RWPE2 (cell line): ENCODE measurements around the gene VPS52.

ENCODE experiments used
- ATAC-seq: fragments of 200-7000 bp; cut with Tn5 transposase; 3 replicates; pipeline ENCODE4 v1.9.1; 2021; ENCODE audit warnings: low read depth
- DNase-seq: peaks from one replicate; pipeline ENCODE4 v3.0.0-alpha.2; 2020; ENCODE audit warnings: low spot score
- H3K27ac ChIP-seq: fragments of 450-650 bp; 2 replicates; pipeline ENCODE4 v1.5.1; 2017; ENCODE audit warnings: mild to moderate bottlenecking; ENCODE audit not compliant: poor library complexity, severe bottlenecking
- H3K27me3 ChIP-seq: fragments of 250-450 bp; sonication (Bioruptor Pico); 2 replicates; pipeline ENCODE4 v1.5.1; 2021; ENCODE audit warnings: mild to moderate bottlenecking, moderate library complexity; ENCODE audit not compliant: insufficient read depth, poor library complexity, severe bottlenecking
- H3K36me3 ChIP-seq: fragments of 250-450 bp; sonication (Bioruptor Pico); 2 replicates; pipeline ENCODE4 v1.5.1; 2020; ENCODE audit warnings: low read depth, mild to moderate bottlenecking, moderate library complexity
- H3K4me1 ChIP-seq: fragments of 250-450 bp; sonication (Bioruptor Pico); 2 replicates; pipeline ENCODE4 v1.5.1; 2021; ENCODE audit warnings: mild to moderate bottlenecking, moderate library complexity; ENCODE audit not compliant: insufficient read depth, poor library complexity, severe bottlenecking
- H3K4me3 ChIP-seq: fragments of 250-450 bp; sonication (Bioruptor Pico); 2 replicates; pipeline ENCODE4 v1.5.1; 2021; ENCODE audit warnings: mild to moderate bottlenecking, moderate library complexity; ENCODE audit not compliant: severe bottlenecking
- H3K9me3 ChIP-seq: fragments of 250-450 bp; sonication (Bioruptor Pico); 2 replicates; pipeline ENCODE4 v1.5.1; 2021; ENCODE audit warnings: mild to moderate bottlenecking, moderate library complexity; ENCODE audit not compliant: severe bottlenecking
- TF ChIP-seq, protein P1 (sequence below): fragments of 450-650 bp; IDR thresholded peaks from one replicate; pipeline ENCODE4 v1.5.1; 2017; ENCODE audit warnings: mild to moderate bottlenecking, moderate library complexity; ENCODE audit not compliant: poor library complexity, severe bottlenecking

VPS52 gene

GRCh38 chr6:33318426-33319073 is 46.9 kb upstream of the VPS52 start:
- Histone ChIP-seq H3K27me3 (no peaks in the 10 kb centered on the region), H3K4me3 (peak overlapping the region; percentile 47), H3K4me1 (peaks cover 31% of the 10 kb centered on the region), H3K9me3 (no peaks in the 10 kb centered on the region), H3K27ac (peak overlapping the region; percentile 82), H3K36me3 (peaks cover 31% of the 10 kb centered on the region)
- TF ChIP-seq, protein P1, sequence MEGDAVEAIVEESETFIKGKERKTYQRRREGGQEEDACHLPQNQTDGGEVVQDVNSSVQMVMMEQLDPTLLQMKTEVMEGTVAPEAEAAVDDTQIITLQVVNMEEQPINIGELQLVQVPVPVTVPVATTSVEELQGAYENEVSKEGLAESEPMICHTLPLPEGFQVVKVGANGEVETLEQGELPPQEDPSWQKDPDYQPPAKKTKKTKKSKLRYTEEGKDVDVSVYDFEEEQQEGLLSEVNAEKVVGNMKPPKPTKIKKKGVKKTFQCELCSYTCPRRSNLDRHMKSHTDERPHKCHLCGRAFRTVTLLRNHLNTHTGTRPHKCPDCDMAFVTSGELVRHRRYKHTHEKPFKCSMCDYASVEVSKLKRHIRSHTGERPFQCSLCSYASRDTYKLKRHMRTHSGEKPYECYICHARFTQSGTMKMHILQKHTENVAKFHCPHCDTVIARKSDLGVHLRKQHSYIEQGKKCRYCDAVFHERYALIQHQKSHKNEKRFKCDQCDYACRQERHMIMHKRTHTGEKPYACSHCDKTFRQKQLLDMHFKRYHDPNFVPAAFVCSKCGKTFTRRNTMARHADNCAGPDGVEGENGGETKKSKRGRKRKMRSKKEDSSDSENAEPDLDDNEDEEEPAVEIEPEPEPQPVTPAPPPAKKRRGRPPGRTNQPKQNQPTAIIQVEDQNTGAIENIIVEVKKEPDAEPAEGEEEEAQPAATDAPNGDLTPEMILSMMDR, result no peak
- DNase-seq (no peak), ATAC-seq (no peak)

DNA sequence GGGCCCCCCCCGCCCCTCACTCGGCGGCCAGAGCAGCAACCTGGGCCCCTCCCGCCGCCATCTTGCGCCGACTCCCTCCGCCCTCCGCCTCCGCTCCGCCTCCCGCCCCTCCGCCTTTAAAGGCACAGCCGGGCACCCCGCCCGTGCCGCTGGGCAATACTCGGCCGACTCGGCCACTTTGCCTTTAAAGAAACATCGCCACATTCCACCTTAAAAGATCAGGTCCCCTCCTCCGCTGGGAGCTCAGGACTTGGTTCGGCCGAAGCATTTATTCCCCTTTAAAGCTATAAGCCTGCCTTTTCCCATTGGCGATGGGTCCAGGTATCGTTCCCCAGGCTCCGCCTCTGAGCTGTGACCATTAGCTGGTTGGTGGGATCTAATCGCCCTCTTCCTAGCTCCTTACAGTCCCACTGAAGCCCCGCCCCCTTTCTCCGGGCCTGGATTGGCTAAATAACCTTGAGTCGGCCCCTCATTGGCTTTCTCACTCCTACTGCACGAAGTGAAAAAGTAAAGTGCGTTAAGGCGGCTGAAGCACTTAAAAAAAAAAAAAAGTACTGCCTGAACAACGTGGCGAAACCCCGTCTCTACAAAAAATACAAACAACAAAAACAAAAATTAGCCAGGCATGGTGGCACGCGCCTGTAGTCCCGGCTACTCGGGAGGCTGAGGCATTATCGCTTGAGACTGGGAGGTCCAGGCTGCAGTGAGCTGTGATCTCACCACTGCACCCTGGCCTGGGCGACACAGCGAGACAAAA is 46.2 kb upstream of the VPS52 start, which contains the start of gene ZBTB22:
ZBTB22 (minus strand) TSS at position 76 of the 757 bp plus-strand sequence. CDS start 828 bp downstream, outside the sequence.
- Histone ChIP-seq H3K27ac (peak within 1 kb of the TSS; percentile 82), H3K4me1 (peaks cover 31% of the 10 kb centered on the region), H3K9me3 (no peaks in the 10 kb centered on the region), H3K36me3 (peaks cover 31% of the 10 kb centered on the region), H3K4me3 (peak within 1 kb of the TSS; percentile 47), H3K27me3 (no peaks in the 10 kb centered on the region)
- ATAC-seq, result peak; percentile 80
- TF ChIP-seq, protein P1, result no peak
- peak; percentile 99 for DNase-seq

- H3K27me3 ChIP-seq, result no peaks in the 10 kb centered on the region
- TF ChIP-seq, protein P1, result no peak
- peaks cover 31% of the 10 kb centered on the region for H3K4me1 ChIP-seq
- no peaks in the 10 kb centered on the region for H3K9me3 ChIP-seq
- ATAC-seq (no peak), DNase-seq (no peak)
- H3K27ac ChIP-seq, result peak overlapping the region; percentile 82
- peak overlapping the region; percentile 11 for H3K4me3 ChIP-seq
- peaks cover 34% of the 10 kb centered on the region for H3K36me3 ChIP-seq
These were observed 45.7 kb upstream of the VPS52 start for GRCh38 chr6:33317419-33317668.

DNA sequence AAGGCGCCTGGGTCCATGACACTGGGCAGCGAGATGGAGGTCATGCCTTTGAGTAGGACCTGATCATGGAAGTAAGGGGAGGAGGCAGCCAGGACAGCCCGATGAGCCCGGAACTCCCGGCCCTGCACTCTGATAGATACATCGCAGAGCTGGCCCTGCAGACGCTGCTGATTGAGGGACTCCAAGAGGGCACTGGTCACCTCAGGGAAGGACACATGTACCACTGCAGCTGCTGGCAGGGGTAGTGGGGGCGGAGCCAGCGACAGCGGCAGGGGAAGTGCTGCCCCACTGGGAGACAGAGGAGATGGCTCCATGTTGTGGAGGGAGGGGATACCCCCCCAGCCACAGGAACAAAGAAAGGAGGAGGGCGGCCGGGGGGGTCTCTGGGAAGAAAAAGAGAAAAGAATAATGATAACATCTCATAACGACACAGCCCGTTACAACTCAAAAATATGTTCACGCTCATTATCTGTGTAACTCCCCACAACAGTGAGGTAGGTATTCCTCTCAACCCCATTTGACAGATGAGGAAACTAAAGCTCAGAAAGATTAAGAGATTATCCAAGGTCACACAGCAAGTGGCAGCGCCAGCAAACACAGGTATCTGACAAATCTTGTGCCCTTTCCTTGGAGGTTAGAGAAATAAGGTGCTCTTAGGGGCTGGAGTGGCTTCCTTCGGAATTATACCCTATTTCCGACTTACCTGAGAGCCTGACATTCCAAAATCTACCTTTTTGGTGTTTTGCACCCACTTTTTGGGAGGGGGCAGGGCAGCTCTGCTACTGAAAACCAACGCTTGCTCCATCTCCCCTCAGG is 45.1 kb upstream of the VPS52 start:
- Histone ChIP-seq H3K4me1 (peaks cover 29% of the 10 kb centered on the region), H3K27ac (peak overlapping the region; percentile 82), H3K9me3 (no peaks in the 10 kb centered on the region), H3K36me3 (peaks cover 39% of the 10 kb centered on the region), H3K27me3 (no peaks in the 10 kb centered on the region), H3K4me3 (peak overlapping the region; percentile 11)
- TF ChIP-seq, protein P1, result no peak
- no peak for ATAC-seq
- DNase-seq, result no peak
